GM15510 (cell line): ENCODE results near the gene VSIG10L2.

Source experiments
- POLR2A ChIP-seq: IDR thresholded peaks from 3 replicates; pipeline ENCODE4 v1.6.1; 2011; ENCODE audit warnings: borderline replicate concordance; ENCODE audit not compliant: insufficient read length; ENCODE audit errors: extremely low read depth

The VSIG10L2 gene

GRCh38 chr11:125945797-125946520 is at the start of gene VSIG10L2:
Gene VSIG10L2 (plus strand): TSS chr11:125946044. CDS start chr11:125946056, 12 bp downstream.
- TF ChIP-seq POLR2A = no peak

- no peak for TF ChIP-seq POLR2A
Measured at GRCh38 chr11:125901872-125902271, 44.0 kb upstream of the VSIG10L2 start.

GRCh38 chr11:125902277-125902926 is 43.4 kb upstream of the VSIG10L2 start:
- TF ChIP-seq POLR2A = no peak

- TF ChIP-seq POLR2A = peak; percentile 73
Measured at GRCh38 chr11:125902927-125903710, 42.7 kb upstream of the VSIG10L2 start, which contains the start of gene PUS3. Gene PUS3 (minus strand): TSS chr11:125903206. CDS start chr11:125896284, 6,922 bp downstream.

- TF ChIP-seq POLR2A = no peak
Measured at GRCh38 chr11:125903711-125904659, 41.9 kb upstream of the VSIG10L2 start, which contains the start of gene DDX25. Gene DDX25 (plus strand): TSS chr11:125904508. CDS start chr11:125904518, 10 bp downstream.

- TF ChIP-seq POLR2A = no peak
Measured at GRCh38 chr11:125904678-125905077, 41.2 kb upstream of the VSIG10L2 start.

GRCh38 chr11:125910226-125910849 is 35.5 kb upstream of the VSIG10L2 start:
- no peak for TF ChIP-seq POLR2A

GRCh38 chr11:125916683-125917347 is 29.0 kb upstream of the VSIG10L2 start:
- TF ChIP-seq POLR2A = no peak

- TF ChIP-seq POLR2A = no peak
Measured at GRCh38 chr11:125918140-125918840, 27.6 kb upstream of the VSIG10L2 start.

GRCh38 chr11:125921042-125921441 is 24.8 kb upstream of the VSIG10L2 start:
- no peak for TF ChIP-seq POLR2A

GRCh38 chr11:125922156-125922555 is 23.7 kb upstream of the VSIG10L2 start:
- no peak for TF ChIP-seq POLR2A

GRCh38 chr11:125923012-125923579 is 22.7 kb upstream of the VSIG10L2 start:
- no peak for TF ChIP-seq POLR2A
